NCI-H2196 treated with DMSO at 0.1 percent for 48 hours (cell line): ENCODE results near the gene BRICD5.
"Not testable (repeated sequence)": the region's sequence is repeated elsewhere in the genome, so short reads cannot be mapped to it uniquely, and the experiment has no call there.

Experiments
- DNase-seq: peaks from one replicate; lab custom pipeline; 2025; ENCODE audit not compliant: unreplicated experiment; lab: John Stamatoyannopoulos, UW

Gene BRICD5

DNA sequence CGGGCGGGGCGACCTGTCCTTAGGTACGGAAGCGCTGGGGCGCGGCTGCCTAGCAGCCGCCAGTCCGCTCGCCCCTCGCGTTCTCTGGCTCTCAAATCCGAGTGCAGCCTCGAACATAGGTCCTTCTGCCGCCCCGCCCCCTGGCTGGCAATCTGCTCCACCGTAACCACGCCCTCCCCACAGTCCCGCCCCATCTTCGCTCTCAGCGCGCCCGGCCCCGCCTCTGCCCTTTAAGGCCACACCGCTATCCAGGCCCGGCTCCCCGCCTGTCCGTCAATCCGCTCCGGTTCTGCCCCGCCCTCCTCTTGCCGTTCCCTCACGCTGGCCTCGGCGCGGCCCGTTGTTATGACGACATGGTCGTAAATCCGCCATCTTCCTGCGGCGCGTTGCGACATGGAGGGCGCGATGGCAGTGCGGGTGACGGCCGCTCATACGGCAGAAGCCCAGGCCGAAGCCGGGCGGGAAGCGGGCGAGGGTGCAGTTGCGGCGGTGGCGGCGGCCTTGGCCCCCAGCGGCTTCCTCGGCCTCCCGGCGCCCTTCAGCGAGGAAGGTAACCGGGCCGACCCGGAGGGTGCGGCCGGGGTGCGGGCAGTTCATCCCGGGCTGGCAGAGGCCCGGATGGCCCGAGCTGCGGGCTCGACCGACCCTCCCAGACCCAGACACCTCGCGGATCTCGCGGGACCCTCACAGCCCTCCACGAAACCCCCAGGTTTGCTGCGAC is 12.7 kb upstream of the BRICD5 start, which contains the start of gene E4F1:
Gene E4F1, plus strand, starts transcription at position 371 of the 721 bp plus-strand sequence. Its CDS starts 23 bp downstream, at position 394.
- peak; percentile 99 for DNase-seq

DNA sequence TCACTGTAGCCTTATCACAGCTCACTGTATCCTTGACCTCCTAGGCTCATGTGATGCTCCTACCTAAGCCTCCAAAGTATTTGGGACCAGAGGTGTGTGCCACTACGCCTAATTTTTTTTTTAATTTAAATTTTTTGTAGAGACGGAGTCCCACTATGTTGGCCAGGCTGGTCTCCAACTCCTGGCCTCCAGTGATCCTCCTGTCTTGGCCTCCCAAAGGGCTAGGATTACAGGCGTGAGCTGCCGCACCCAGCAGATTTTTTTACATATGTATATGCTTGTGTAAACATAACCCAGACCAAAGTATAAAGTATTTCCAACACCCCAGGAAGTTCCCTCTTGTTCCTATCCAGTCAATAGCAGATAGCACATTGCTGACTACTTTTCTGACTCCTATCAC is 5.7 kb upstream of the BRICD5 start:
- DNase-seq, result no peak

DNA sequence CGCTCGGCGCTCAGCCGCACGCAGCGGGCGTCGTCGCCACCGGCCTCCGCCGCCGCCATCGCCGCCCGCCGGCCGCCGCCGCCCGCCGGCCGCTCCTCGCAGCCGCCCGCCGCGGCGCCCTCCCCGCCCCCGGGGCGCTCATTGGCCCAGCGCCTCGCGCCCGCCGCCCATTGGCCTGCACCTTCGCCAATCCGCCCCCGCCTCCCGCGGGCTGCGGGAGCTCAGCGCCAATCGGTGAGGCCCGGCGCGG is 4.0 kb upstream of the BRICD5 start, which contains the start of gene PGP:
Gene PGP, minus strand, starts transcription at position 122 of the 250 bp plus-strand sequence. Its CDS starts 63 bp downstream, at position 59.
- no peak for DNase-seq

DNA sequence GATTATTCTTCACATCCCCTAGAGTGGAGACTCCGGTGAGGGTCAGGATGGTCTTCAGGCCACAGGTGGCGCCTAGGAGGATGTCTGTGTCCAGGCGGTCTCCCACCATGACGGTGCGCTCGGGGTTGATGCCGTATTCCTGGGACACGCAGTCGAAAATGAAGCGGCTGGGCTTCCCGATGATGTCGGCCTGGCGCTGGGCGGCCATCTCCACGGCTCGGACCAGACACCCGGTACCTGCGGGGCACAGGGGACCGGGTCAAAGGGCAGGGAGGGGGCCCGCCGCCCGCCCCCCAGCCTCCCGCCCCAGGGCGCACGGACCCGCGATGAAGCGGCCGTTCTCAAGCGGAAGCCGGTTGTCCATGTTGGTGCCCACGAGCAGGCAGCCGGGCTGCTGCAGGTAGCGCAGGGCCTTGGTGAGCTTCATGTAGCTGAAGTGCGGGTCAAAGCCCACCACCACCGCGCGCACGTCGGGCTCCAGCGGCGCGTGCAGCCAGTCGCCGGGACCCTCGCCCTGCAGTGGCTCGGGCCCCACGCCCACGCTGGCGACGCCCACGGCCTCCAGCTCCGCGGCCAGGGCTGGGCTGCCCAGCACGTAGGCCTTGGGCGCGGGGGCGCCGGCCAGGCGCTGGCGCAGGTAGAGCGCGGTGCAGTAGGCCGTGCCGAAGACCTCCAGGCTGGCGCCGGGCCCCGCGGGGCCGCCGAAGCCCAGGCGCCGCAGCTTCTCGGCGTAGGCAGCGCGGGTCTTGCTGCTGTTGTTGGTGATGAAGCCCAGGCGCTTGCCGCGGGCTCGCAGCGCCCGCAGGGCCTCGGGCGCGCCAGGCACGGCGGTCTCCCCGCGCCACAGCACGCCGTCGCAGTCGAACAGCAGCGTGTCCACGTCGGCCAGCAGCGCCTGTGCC is 3.4 kb upstream of the BRICD5 start:
- DNase-seq, result no peak

DNA sequence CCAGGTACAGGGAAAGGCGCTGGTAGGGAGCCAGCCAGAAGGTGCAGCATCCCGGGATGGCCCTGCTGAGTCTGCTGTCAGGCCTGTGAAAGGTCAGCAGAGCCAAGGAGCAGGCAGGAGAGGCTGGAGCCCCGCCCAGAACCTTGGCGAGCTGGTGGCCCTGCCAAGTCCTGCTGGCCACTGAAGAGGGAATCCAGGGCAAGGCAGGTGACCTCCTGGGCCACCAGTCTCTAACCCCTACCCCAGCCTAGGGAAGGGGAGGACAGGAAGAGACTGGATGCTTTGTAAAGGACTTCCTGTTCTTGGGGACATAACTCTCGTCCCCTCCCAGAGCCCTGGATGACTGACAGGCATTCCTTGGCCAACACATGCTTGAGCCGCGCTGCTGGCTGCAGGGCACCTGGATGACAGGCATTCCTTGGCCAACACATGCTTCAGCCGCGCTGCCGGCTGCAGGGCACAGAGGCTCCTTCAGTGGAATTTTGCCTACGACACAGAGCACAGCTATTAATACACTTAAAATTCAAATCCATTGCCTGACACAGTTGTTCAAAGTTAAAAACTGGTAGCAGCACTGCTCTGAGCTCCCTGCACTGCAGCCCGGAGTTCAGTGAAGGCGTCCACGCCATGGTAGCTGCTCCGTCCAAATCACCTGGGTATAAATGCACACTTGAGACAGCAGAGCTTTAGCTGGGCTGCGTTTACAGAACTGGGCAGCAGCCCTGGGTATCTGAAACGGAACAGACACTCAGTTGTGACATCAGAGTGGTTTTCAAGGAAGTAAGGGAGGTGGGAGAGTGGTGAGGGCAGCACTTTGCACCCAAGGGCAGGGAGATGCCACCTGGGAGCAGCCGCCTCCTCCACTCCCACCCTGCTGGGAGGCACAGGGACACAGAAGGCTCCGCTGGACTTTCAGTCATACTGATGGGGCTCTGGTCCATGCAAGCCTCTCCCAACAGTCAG is 2.0 kb upstream of the BRICD5 start:
- no peak for DNase-seq

DNA sequence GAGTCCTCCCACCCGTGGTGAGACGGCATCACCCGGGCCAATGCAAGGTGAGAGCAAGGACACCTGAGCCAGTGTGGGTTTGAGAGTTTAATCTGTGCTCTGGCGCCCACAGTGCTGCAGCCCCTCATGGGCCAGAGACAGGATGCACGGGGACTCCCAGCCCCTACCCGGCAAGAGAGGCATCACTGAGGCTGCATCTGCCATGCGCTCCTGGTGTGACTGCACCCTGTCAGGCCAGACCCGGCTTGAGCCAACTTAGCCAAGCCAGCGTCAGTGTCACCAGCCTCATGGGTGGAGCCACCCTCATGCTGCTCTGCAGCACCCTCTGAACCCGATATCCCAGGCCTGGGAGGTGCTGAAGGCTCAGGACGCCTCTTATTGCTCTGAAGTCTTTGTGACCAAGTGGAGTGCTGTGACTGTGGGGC is 1.3 kb upstream of the BRICD5 start:
- no peak for DNase-seq

DNA sequence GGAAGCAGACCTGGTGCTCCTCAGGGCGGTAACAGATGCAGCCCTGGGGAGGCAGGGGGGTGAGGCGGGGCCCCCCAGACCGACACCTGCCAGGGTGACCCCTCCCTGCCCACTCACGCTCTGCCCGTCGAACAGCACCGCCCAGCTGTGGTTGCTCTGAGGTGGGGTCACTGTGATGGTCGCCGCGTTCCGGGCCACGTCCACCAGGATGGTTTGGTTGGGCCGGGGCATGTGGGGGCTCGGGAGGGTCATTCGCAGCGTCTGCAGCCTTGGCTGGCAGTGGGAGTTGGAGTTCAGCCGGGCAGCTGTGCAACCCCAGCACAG is 692 bp downstream of the BRICD5 start:
- DNase-seq, result no peak

DNA sequence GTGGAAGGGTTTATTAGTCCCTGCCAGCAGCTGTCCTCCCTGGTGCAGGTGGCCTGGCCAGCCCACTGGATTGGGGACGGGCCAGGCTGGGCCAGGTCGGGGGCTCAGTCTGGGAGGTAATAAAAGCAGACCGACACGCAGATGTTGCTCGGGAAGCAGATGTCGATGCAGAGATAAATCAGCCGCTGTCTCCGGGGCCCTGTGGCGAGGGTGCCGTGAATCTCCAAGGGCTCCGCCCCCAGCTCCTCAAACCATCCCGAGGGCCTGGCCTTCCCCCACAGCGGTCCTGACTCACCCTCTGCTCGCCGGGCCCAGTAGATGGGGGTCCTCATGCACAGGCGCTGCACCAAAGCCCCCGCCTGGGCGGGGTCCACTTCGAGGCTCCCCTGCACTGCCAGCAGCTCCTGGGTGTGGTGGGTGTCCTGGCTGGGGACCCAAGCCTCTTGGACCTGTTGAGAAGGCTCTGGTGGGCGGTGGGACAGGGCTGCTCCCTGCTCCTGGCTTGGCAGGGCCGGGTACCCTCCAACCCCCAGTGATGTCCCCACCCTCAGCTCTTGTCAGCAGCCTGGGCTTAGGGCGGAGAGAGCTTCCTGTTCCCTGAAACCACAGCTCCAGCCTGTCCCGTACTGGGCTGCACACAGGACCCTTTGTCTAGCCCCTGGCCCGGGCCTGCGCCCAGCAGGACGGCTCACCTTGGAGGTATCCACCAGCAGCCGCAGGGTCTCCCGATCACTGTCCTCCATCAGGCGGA is 1.2 kb downstream of the BRICD5 start:
- no peak for DNase-seq

DNA sequence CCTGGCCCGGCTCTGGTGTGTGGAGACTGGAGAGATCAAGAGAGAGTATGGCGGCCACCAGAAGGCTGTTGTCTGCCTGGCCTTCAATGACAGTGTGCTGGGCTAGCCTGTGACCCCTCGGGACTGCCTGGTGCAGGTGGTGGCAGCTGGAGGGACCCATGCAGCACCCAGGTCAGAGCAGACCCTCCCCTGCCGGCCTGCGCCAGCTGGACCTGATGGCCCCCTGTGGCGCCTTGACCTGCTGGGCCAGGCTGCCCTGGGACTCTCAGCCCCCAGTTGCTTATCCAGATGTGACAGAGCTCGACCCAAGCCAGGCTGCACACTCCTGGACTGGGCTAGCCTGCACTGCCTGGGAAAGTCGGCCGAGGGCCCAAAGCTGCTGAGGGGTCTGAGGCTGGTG is 1.9 kb downstream of the BRICD5 start:
- no peak for DNase-seq

DNA sequence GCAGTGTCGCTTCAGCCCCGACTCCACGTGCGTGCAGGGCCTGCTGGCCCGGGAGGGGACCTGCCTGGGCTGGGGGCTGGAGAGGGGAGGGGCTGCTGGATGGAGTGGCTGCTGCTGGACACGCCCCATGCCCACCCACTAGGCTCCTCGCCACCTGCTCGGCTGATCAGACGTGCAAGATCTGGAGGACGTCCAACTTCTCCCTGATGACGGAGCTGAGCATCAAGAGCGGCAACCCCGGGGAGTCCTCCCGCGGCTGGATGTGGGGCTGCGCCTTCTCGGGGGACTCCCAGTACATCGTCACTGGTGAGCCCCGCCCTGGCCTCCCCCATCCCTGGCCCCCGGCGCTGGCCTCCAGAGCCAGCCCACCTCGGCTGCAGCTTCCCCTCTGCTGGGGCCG is 2.4 kb downstream of the BRICD5 start:
- DNase-seq, result no peak

DNA sequence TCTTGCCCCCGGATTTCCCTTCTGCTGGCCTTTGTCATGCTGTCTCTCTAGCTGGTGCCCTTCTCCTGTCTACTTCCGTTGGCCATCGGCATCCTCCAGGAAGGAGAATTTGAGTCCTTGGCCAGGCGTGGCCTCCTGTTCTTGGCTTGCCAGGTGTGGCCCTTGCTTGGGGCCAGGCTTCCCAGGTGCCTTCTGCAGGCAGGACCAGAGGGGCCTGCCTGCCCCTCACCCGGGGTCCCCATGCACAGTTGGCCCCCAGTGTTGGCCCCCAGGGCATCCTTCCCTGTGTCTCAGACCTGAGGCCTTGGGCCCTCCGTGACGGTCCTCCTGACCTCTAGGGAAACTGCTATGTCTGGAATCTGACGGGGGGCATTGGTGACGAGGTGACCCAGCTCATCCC is 2.8 kb downstream of the BRICD5 start:
- no peak for DNase-seq

DNA sequence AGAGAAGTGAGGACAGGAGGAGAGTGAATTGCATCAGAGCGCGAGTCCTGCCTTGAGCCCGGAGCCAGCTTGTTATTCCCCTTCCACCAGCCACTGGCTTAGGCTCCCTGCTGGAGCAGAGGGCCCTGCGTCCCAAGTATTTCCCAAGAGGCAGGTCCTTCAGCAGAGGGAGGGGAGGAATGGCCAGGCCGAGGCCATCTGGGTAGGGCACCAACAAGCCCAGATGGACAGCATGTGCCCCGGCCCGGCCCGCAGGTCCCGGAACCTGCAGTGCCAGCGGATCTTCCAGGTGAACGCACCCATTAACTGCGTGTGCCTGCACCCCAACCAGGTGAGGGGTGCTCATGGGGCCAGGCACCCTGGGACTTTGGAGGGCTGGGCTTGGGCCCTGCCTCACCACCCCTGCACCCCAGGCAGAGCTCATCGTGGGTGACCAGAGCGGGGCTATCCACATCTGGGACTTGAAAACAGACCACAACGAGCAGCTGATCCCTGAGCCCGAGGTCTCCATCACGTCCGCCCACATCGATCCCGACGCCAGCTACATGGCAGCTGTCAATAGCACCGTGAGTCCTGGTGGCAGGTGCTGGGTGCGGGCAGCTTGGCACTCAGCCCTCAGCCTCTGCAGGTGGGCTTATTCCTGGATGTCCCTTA is 3.8 kb downstream of the BRICD5 start:
- no peak for DNase-seq

DNA sequence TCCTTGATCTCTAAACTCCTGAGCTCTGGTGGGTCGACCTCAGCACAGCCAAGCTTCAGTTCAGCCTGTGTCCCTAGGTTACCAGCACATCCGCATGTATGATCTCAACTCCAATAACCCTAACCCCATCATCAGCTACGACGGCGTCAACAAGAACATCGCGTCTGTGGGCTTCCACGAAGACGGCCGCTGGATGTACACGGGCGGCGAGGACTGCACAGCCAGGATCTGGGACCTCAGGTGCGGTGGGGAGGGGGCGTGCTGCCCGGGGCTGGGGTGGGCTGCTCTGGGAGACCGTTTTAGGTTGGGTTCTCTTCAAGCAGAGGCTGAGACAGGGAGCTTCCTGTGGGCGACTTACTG is 4.3 kb downstream of the BRICD5 start:
- no peak for DNase-seq

DNA sequence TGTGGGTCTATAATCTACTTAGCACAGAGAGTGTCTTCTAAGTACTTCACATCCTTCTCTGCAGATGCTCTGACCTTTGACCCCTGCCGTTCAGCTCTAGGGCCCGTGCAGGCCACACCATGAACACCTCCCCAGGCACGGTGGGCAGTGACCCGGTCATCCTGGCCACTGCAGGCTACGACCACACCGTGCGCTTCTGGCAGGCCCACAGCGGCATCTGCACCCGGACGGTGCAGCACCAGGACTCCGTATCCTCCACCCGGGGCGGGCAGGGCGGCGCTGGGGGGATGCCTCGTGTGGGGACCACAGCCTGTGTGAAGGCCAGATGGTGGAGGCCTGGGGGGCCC is 4.7 kb downstream of the BRICD5 start:
- peak; percentile 53 for DNase-seq

DNA sequence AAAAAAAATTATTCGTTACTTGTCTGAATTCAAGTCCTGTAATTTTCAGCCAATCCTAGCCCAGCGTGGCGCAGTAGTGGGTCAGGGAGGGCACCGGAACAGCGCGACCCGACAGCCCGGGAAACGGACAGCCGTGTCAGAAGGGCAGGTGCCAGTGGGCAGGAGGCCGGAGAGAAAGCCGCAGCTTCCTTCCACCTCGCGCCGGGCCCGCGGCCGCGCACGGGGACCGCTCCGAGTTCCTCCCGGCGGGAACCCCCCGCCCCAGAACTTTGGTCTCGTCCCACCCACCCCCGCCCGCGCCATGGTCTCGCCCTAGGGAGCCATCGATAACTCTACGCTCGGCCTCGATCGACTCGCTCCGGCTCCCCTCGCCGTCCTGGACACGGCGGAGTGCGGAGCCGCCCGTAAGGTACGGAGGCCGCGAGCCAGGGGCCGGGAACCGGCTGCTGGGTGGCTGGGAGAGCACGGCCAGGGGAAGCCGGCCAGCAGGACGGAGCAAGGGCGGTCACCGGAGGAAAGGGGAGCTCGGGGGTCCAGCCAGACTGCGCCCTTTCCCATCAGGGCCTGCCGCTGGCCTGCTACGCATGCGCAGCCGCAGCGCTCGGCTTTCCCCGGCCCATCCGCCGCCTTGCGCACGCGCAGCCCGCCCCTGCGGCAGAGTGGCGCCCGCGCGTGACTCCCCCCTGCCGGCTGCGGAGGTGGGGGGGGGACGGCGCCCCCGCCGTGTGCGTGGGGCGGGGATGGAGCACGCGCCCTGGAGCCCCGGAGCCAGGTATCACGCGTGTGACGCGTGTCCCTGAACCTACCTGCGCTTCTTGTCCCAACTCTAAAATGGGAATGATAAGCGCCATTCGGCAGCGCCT is 5.3 kb downstream of the BRICD5 start, which contains the start of gene MLST8:
Gene MLST8, plus strand, starts transcription at position 351 of the 863 bp plus-strand sequence. CDS start 632 bp downstream, outside the sequence.
- DNase-seq, result peak; percentile 72

DNA sequence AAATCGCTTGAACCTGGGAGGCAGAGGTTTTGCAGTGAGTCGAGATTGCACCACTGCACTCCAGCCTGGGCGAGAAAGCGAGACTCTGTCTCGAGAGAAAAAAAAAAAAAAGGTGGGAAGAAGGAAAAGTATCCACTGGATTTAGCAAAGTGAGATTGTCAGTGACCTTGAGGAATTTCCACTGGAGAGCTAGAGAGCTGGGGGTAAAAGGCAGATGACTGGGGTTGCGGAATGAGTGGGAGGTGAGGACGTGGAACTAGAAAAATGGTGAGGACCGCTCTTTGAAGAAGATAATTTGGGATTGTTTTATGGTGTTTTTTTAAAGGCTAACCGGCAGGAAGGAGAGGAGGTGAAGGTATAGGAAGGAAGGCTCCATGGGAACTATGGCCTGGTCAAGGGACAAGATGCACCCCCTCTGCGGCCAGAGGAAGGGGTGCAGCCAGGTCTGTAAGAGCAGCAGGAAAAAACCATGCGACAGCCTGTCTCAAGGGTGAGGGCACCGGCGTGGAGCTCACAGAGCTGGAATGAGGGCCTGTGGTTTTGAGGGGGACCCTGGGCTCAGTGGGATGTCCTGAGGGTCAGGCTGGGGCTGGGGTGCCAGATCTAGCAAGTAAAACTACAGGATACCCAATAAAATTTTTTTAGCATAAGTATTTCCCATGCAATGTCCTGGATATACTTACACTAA is 6.1 kb downstream of the BRICD5 start:
- DNase-seq, result no peak

DNA sequence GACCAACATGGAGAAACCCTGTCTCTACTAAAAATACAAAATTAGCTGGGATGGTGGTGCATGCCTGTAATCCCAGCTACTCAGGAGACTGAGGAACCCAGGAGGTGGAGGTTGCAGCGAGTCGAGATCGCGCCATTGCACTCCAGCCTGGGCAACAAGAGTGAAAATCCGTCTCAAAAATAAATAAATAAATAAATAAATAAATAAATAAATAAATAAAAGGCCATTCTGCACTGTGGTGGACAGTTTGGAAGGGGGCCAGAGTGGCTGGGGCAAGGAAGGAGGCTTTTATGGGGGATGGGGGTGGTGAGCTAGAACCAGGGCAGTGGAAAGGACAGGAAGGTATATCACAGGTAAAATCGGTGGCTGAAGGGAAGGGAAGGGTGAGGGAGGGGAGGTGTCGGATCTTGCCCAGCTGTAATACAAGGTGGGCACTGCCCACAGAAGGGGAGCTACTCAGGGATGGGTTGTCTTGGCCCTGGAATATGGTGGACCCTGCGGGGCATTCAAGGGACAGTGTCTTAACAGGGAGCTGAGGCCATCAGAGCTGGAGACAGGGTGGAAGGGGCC is 7.5 kb downstream of the BRICD5 start:
- not testable (repeated sequence) for DNase-seq

DNA sequence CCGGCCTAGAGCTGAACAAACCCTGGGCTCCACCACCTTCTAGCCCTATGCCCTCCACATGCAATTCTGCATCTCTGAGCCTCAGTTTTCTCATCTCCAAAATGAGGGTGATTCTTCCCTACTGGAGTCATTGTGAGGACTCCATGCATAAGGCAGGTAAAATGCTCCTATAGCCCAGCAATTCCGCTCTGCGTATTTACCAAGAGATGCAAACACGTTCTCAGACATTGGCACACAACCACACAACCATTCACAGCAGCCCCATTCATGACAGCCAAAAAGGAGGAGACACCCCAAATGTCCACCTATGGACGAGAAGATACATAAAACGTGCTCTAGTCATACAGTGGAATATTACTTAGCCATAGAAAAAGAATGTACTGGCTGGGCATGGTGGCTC is 10.3 kb downstream of the BRICD5 start:
- no peak for DNase-seq
